ENCODE data around the gene CDC20. TPM values are rescaled to one million over a fixed set of nuclear protein-coding genes. Genes with fewer than 3 reads are reported as not detected.

CDC20 gene
- total and polyA plus RNA-seq, 2 experiments from 2014 or later = 207 to 252 TPM

GRCh38 chr1:43360616-43361015 lies 1.8 kb downstream of the CDC20 start (continued):
- TF ChIP-seq CTCF (conservative IDR thresholded peaks at IDR 0.05; ENCODE audit: low read depth in 2 of 2) (no peak), EZH2phosphoT487 (IDR thresholded peaks at IDR 0.05; ENCODE audit: unreplicated experiment) (no peak), ZNF114 (CRISPR knock-in tag; IDR thresholded peaks at IDR 0.05) (no peak), NANOG (IDR thresholded peaks at IDR 0.05; ENCODE audit: borderline replicate concordance) (no peak), JUNB (IDR thresholded peaks at IDR 0.05; ENCODE audit: unreplicated experiment) (no peak), ETS1 (IDR thresholded peaks at IDR 0.05) (no peak), POLR2AphosphoS5 (IDR thresholded peaks at IDR 0.05; ENCODE audit: low read depth) (no peak), EZH2 (IDR thresholded peaks at IDR 0.05; ENCODE audit: low read depth, unreplicated experiment) (no peak), REST (IDR thresholded peaks at IDR 0.05; ENCODE audit: unreplicated experiment) (no peak)

GRCh38 chr1:43363283-43363934 lies 4.6 kb downstream of the CDC20 start:
- ATAC-seq (no peak), DNase-seq (ENCODE audit: low spot score) (no peak)
- H3K79me2 ChIP-seq (replicated peaks; ENCODE audit: insufficient read depth) = peaks cover 33% of the 10 kb centered on the region
- peaks cover 14% of the 10 kb centered on the region for H3K27me3 Mint-ChIP-seq (ENCODE audit: insufficient read depth, low read depth, poor library complexity)
- TF ChIP-seq CTCF (conservative IDR thresholded peaks at IDR 0.05; ENCODE audit: low read depth in 2 of 2) = no peak
- TF ChIP-seq JUNB (IDR thresholded peaks at IDR 0.05; ENCODE audit: unreplicated experiment) = no peak
- no peak for TF ChIP-seq CREB1 (CRISPR knock-in tag; IDR thresholded peaks at IDR 0.05; ENCODE audit: low read depth)
- no peak for TF ChIP-seq ZNF114 (CRISPR knock-in tag; IDR thresholded peaks at IDR 0.05)
- TF ChIP-seq POLR2AphosphoS5 (IDR thresholded peaks at IDR 0.05; ENCODE audit: low read depth) = peak; percentile 68; the same call in 1 of the 2 replicates
- H3K36me3 Mint-ChIP-seq (ENCODE audit: low read depth) = peaks cover 56% of the 10 kb centered on the region
- H3K9me2 ChIP-seq (ENCODE audit: insufficient read depth) = no peaks in the 10 kb centered on the region
- H3K4me3 ChIP-seq = no peak overlapping the region
- H3K4me1 ChIP-seq (ENCODE audit: insufficient read depth) = peaks cover 25% of the 10 kb centered on the region
- no peaks in the 10 kb centered on the region; the same call in 2 of the 3 replicates for H3K9me3 Mint-ChIP-seq
- H4K20me1 ChIP-seq (replicated peaks; ENCODE audit: insufficient read depth) = peaks cover 30% of the 10 kb centered on the region
- peaks cover 36% of the 10 kb centered on the region for H3F3A ChIP-seq (replicated peaks; ENCODE audit: low read depth)
- H2AFZ ChIP-seq = no peak overlapping the region
- H3K27ac ChIP-seq (ENCODE audit: low read depth) = peak overlapping the region; percentile 63; the same call in 1 of the 2 replicates
- no peak overlapping the region for H3K4me2 ChIP-seq
- no peaks in the 10 kb centered on the region for H3K27me3 ChIP-seq (ENCODE audit: insufficient read depth)
- H3K36me3 ChIP-seq (ENCODE audit: insufficient read depth) = peaks cover 34% of the 10 kb centered on the region
- H3K27ac Mint-ChIP-seq = peak overlapping the region; percentile 34; the same call in 1 of the 2 replicates
- H3K4me1 Mint-ChIP-seq = peaks cover 38% of the 10 kb centered on the region
- no peak overlapping the region for H3K4me3 Mint-ChIP-seq

Measured in GM23338 (cell line).